ENCODE data around the gene TNFRSF9.

GRCh38 chr1:7930645-7931445 is 9.8 kb downstream of the TNFRSF9 start:
- TF ChIP-seq POLR2AphosphoS5 (IDR thresholded peaks at IDR 0.05; ENCODE audit: low read depth, low read length), result no peak
- TF ChIP-seq TAF1 (IDR thresholded peaks at IDR 0.05; ENCODE audit: low read depth, low read length), result no peak
- no peak for TF ChIP-seq POLR2A (IDR thresholded peaks at IDR 0.05; ENCODE audit: low read depth, low read length)
- no peak for TF ChIP-seq SPI1 (IDR thresholded peaks at IDR 0.05; ENCODE audit: low read depth, low read length)
- no peak for TF ChIP-seq PAX5 (IDR thresholded peaks at IDR 0.05; ENCODE audit: insufficient read depth, low read length, severe bottlenecking)
- TF ChIP-seq POU2F2 (IDR thresholded peaks at IDR 0.05; ENCODE audit: low read depth, low read length), result no peak
